ENCODE measurements around the gene SPTBN1. TPM values are rescaled to one million over a fixed set of nuclear protein-coding genes. Genes with fewer than 3 reads are reported as not detected.

SPTBN1 gene
- total and polyA plus RNA-seq, 7 experiments from 2014 or later, result 43.3 to 207 (median 171) TPM

DNA sequence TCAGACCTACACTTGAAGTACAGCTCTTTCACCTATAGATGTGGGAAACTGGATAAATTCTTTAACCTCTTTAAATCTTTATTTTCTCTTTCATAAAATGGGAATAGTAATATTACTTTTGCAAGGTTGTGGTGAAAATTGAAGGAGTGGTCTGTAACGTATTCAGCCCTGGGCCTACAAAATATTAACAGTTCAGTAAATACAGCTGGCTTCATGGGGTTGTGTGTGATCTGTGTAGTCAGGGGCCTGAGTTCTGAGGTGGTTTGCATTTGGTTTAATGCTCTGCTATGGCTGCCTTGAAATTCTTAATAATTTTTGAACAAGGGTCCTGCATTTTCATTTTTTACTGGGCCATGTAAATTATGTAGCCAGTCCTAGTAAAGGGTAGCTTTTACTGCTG lies 250.5 kb downstream of the SPTBN1 start:
- no peak overlapping the region for H3K27ac ChIP-seq (ENCODE audit: low read depth, low read length)
- intact Hi-C loops (cut with micrococcal nuclease), result loop anchor here in 1 of 2 donors (5.0 to 10.0 kb wide), 2 partner anchors 306 to 792 kb away; no protein-coding TSS in a partner anchor
- peaks cover 17 to 55% (median 22%) of the 10 kb centered on the region in 5 donors for H3K27me3 Mint-ChIP-seq
- H3K36me3 Mint-ChIP-seq, result no peaks in the 10 kb centered on the region
- no peaks in the 10 kb centered on the region for H3K9me3 Mint-ChIP-seq
- no peaks in the 10 kb centered on the region for H3K36me3 ChIP-seq (ENCODE audit: control insufficient read depth in 2 of 3, insufficient read depth in 3 of 3, low read length in 3 of 3)
- H3K4me3 Mint-ChIP-seq, result no peak overlapping the region
- H3K4me1 ChIP-seq (ENCODE audit: control insufficient read depth in 2 of 2, insufficient read depth in 2 of 2, low read length in 2 of 2), result no peaks in the 10 kb centered on the region
- no peak for DNase-seq
- peaks cover 0 to 18% (median 3%) of the 10 kb centered on the region in 7 donors for H3K4me1 Mint-ChIP-seq
- H3K4me3 ChIP-seq (ENCODE audit: low read length), result no peak overlapping the region
- H3K27ac Mint-ChIP-seq, result no peak overlapping the region
- no peak for ATAC-seq
- H3K27me3 ChIP-seq (ENCODE audit: control insufficient read depth in 2 of 2, insufficient read depth in 2 of 2, low read length in 2 of 2), result no peaks in the 10 kb centered on the region
- CTCF ChIA-PET, result interaction anchor here (0.6 to 5.0 kb wide), 4 partner anchors 138 to 791 kb away, joined by 3 to 117 read pairs (median 3); no protein-coding TSS in a partner anchor
- POLR2A ChIA-PET, result interaction anchor here (0.6 to 0.7 kb wide), 2 partner anchors 24 to 62 kb away, joined by 3 to 4 read pairs; no protein-coding TSS in a partner anchor
- no peaks in the 10 kb centered on the region for H3K9me3 ChIP-seq (ENCODE audit: control insufficient read depth in 2 of 3, low read length in 3 of 3)

DNA sequence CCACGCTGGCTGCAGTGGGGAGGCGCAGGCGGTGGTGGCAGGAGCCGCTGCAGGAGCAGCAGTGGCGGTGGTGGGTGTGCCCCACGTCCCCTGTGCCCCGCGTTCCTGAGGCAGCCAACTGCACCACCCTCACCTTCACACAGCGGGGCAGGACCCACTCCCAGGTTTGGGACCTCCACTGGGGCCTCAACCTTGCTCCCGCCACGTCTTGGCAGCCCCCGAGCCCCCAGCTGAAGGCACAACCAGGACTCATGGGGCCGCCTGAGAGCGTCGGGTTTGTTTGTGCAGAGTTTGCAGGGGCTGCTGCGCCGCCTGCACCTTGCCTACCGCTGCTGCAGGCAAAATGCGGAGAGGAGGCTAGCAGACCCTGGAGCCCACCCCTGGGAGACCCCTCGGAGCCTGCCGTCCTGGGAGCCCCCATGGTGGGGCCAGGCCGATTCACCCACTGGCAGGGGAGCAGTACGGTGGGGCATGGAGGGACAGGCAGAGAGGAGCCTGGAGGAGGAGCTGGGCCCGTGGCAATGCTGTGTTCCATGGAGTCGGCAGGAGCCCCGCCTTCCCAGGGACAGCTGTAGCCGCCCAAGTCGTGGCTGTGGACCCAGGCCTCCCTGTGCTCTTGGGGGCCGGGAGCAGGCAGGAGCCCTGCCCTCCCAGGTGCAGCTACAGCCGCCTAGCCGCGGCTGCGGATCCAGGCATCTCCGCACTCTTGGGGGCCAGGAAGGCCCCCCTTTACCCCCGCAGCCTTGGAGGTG lies 252.6 kb downstream of the SPTBN1 start:
- Histone ChIP-seq H3K4me1 (ENCODE audit: control insufficient read depth in 2 of 2, insufficient read depth in 2 of 2, low read length in 2 of 2) (no peaks in the 10 kb centered on the region), H3K27ac (ENCODE audit: low read depth, low read length) (no peak overlapping the region), H3K9me3 (ENCODE audit: control insufficient read depth in 2 of 3, low read length in 3 of 3) (no peaks in the 10 kb centered on the region), H3K36me3 (ENCODE audit: control insufficient read depth in 2 of 3, insufficient read depth in 3 of 3, low read length in 3 of 3) (no peaks in the 10 kb centered on the region), H3K4me3 (ENCODE audit: low read length) (peak overlapping the region; percentile 46), H3K27me3 (ENCODE audit: control insufficient read depth in 2 of 2, insufficient read depth in 2 of 2, low read length in 2 of 2) (no peaks in the 10 kb centered on the region)
- Mint-ChIP-seq H3K27ac (no peak overlapping the region), H3K36me3 (no peaks in the 10 kb centered on the region), H3K4me1 (peaks cover 0 to 18% (median 3%) of the 10 kb centered on the region in 7 donors), H3K27me3 (peaks cover 22 to 50% (median 25%) of the 10 kb centered on the region in 5 donors), H3K4me3 (peak overlapping the region; percentile 42 to 79 (median 73)), H3K9me3 (no peaks in the 10 kb centered on the region)
- ATAC-seq (peak; percentile 58), DNase-seq (peak in 6 of 9 donors; percentile 10 to 40 (median 24))
- POLR2A ChIA-PET, result interaction anchor here (0.6 kb wide), 1 partner anchor 606 kb away, joined by 3 read pairs; no protein-coding TSS in a partner anchor
- CTCF ChIA-PET, result interaction anchor here (5.0 kb wide), 1 partner anchor 186 kb away, joined by 117 read pairs; no protein-coding TSS in a partner anchor
- intact Hi-C loops (cut with micrococcal nuclease), result loop anchor here in 1 of 2 donors (1.0 to 10.0 kb wide), 3 partner anchors 15 to 794 kb away; partner anchors contain the start of gene EML6

DNA sequence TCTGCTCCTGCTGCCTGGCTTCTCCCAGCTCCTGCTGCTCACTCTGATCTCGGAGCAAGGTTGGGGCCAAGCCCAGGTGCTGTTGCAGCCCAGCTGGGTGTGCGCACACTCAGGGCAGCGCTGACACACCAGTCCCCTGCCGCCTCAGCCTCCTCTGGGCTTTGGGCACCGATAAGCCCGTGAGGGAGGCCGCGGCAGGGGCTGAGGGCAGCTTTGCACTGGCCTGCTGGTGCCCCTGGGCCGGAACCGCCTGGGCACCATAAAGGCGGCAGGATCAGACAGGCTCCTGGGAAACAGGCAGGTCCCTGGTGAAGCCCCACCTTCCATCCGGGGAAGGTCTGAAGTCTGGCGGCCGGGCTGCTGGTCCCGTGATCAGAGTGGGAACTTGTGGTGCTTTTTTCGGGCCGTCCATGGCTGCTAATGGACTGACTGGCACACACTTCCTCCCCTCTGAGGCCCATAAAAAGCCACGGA lies 253.2 kb downstream of the SPTBN1 start:
- ATAC-seq (peak; percentile 62), DNase-seq (peak in 1 of 9 donors; percentile 7)
- Histone ChIP-seq H3K4me3 (ENCODE audit: low read length) (peak overlapping the region; percentile 46), H3K4me1 (ENCODE audit: control insufficient read depth in 2 of 2, insufficient read depth in 2 of 2, low read length in 2 of 2) (no peaks in the 10 kb centered on the region), H3K9me3 (ENCODE audit: control insufficient read depth in 2 of 3, low read length in 3 of 3) (no peaks in the 10 kb centered on the region), H3K27me3 (ENCODE audit: control insufficient read depth in 2 of 2, insufficient read depth in 2 of 2, low read length in 2 of 2) (no peaks in the 10 kb centered on the region), H3K36me3 (ENCODE audit: control insufficient read depth in 2 of 3, insufficient read depth in 3 of 3, low read length in 3 of 3) (no peaks in the 10 kb centered on the region), H3K27ac (ENCODE audit: low read depth, low read length) (no peak overlapping the region)
- ChIA-PET POLR2A (interaction anchor here (0.6 kb wide), 1 partner anchor 607 kb away, joined by 3 read pairs; no protein-coding TSS in a partner anchor), CTCF (no interaction called here)
- no peaks in the 10 kb centered on the region for H3K9me3 Mint-ChIP-seq
- peaks cover 0 to 16% (median 3%) of the 10 kb centered on the region in 7 donors for H3K4me1 Mint-ChIP-seq
- intact Hi-C loops (cut with micrococcal nuclease), result loop anchor here in 1 of 2 donors (1.0 to 10.0 kb wide), 3 partner anchors 14 to 795 kb away; partner anchors contain the start of gene EML6
- H3K4me3 Mint-ChIP-seq, result peak overlapping the region; percentile 42 to 75 (median 68)
- H3K27ac Mint-ChIP-seq, result no peak overlapping the region
- H3K36me3 Mint-ChIP-seq, result no peaks in the 10 kb centered on the region
- H3K27me3 Mint-ChIP-seq, result peaks cover 22 to 51% (median 25%) of the 10 kb centered on the region in 5 donors

DNA sequence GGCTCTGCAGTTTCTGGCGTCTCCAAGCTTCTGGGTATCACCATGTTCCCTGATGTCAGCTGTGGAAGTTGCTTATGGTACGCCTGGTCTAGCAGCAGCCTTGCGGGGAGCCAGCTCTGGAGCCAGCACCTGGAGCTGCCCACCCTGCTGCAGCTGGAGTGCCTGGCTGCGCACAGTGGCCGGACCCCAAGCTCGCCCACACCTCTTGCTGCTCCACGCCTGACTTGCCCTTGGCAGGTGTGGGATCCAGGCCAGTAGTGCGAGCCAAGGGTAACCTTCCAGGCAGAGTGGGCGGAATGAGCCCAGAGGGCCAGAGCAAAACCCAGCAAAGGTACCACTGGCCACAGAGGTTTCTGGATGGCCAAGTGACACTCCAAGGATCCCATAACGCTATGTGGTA lies 254.1 kb downstream of the SPTBN1 start:
- no peak for ATAC-seq
- Histone ChIP-seq H3K27me3 (ENCODE audit: control insufficient read depth in 2 of 2, insufficient read depth in 2 of 2, low read length in 2 of 2) (no peaks in the 10 kb centered on the region), H3K4me3 (ENCODE audit: low read length) (no peak overlapping the region), H3K9me3 (ENCODE audit: control insufficient read depth in 2 of 3, low read length in 3 of 3) (no peaks in the 10 kb centered on the region), H3K4me1 (ENCODE audit: control insufficient read depth in 2 of 2, insufficient read depth in 2 of 2, low read length in 2 of 2) (no peaks in the 10 kb centered on the region), H3K27ac (ENCODE audit: low read depth, low read length) (no peak overlapping the region), H3K36me3 (ENCODE audit: control insufficient read depth in 2 of 3, insufficient read depth in 3 of 3, low read length in 3 of 3) (no peaks in the 10 kb centered on the region)
- no peaks in the 10 kb centered on the region for H3K9me3 Mint-ChIP-seq
- H3K27me3 Mint-ChIP-seq, result peaks cover 22 to 54% (median 25%) of the 10 kb centered on the region in 5 donors
- intact Hi-C loops (cut with micrococcal nuclease), result no loop called here
- POLR2A ChIA-PET, result no interaction called here
- no peak overlapping the region for H3K27ac Mint-ChIP-seq
- H3K36me3 Mint-ChIP-seq, result no peaks in the 10 kb centered on the region
- no peak for DNase-seq
- peaks cover 0 to 16% (median 3%) of the 10 kb centered on the region in 7 donors for H3K4me1 Mint-ChIP-seq
- CTCF ChIA-PET, result no interaction called here
- H3K4me3 Mint-ChIP-seq, result peak overlapping the region in 5 of 10 donors; percentile 29 to 57 (median 42)

- DNase-seq (no peak), ATAC-seq (no peak)
- ChIA-PET CTCF (no interaction called here), POLR2A (no interaction called here)
- Mint-ChIP-seq H3K4me3 (no peak overlapping the region), H3K27me3 (peaks cover 19 to 66% (median 29%) of the 10 kb centered on the region in 5 donors), H3K27ac (no peak overlapping the region), H3K4me1 (peaks cover 0 to 13% (median 3%) of the 10 kb centered on the region in 7 donors), H3K9me3 (no peaks in the 10 kb centered on the region), H3K36me3 (no peaks in the 10 kb centered on the region)
- Histone ChIP-seq H3K4me3 (ENCODE audit: low read length) (no peak overlapping the region), H3K36me3 (ENCODE audit: control insufficient read depth in 2 of 3, insufficient read depth in 3 of 3, low read length in 3 of 3) (no peaks in the 10 kb centered on the region), H3K9me3 (ENCODE audit: control insufficient read depth in 2 of 3, low read length in 3 of 3) (no peaks in the 10 kb centered on the region), H3K27me3 (ENCODE audit: control insufficient read depth in 2 of 2, insufficient read depth in 2 of 2, low read length in 2 of 2) (no peaks in the 10 kb centered on the region), H3K27ac (ENCODE audit: low read depth, low read length) (no peak overlapping the region), H3K4me1 (ENCODE audit: control insufficient read depth in 2 of 2, insufficient read depth in 2 of 2, low read length in 2 of 2) (no peaks in the 10 kb centered on the region)
- intact Hi-C loops (cut with micrococcal nuclease), result no loop called here
Observed at GRCh38 chr2:54712516-54712915, 256.4 kb downstream of the SPTBN1 start.

GRCh38 chr2:54714996-54715395 lies 258.9 kb downstream of the SPTBN1 start:
- Mint-ChIP-seq H3K36me3 (no peaks in the 10 kb centered on the region), H3K27ac (no peak overlapping the region), H3K4me1 (peaks cover 0 to 3% (median 0%) of the 10 kb centered on the region in 7 donors), H3K9me3 (peaks cover 0 to 1% (median 0%) of the 10 kb centered on the region in 11 donors), H3K27me3 (peaks cover 18 to 71% (median 36%) of the 10 kb centered on the region in 5 donors), H3K4me3 (no peak overlapping the region)
- ChIA-PET POLR2A (interaction anchor here (0.6 to 1.0 kb wide), 2 partner anchors 10 to 197 kb away, joined by 3 to 4 read pairs; no protein-coding TSS in a partner anchor), CTCF (interaction anchor here (1.5 kb wide), 1 partner anchor 11 kb away, joined by 4 read pairs; no protein-coding TSS in a partner anchor)
- H3K4me3 ChIP-seq (ENCODE audit: low read length), result no peak overlapping the region
- no peaks in the 10 kb centered on the region for H3K9me3 ChIP-seq (ENCODE audit: control insufficient read depth in 2 of 3, low read length in 3 of 3)
- H3K27ac ChIP-seq (ENCODE audit: low read depth, low read length), result no peak overlapping the region
- no peaks in the 10 kb centered on the region for H3K27me3 ChIP-seq (ENCODE audit: control insufficient read depth in 2 of 2, insufficient read depth in 2 of 2, low read length in 2 of 2)
- intact Hi-C loops (cut with micrococcal nuclease), result no loop called here
- ATAC-seq, result no peak
- DNase-seq, result no peak
- no peaks in the 10 kb centered on the region for H3K36me3 ChIP-seq (ENCODE audit: control insufficient read depth in 2 of 3, insufficient read depth in 3 of 3, low read length in 3 of 3)
- no peaks in the 10 kb centered on the region for H3K4me1 ChIP-seq (ENCODE audit: control insufficient read depth in 2 of 2, insufficient read depth in 2 of 2, low read length in 2 of 2)

Measured in naive thymus-derived CD4-positive, alpha-beta T cell (primary cell).